C4-2B (cell line): ENCODE data around the gene LRMDA.

Experiments
- H3K27ac ChIP-seq: fragments of 450-650 bp; 2 replicates; pipeline ENCODE4 v1.5.1; 2017
- CTCF ChIP-seq: fragments of 450-650 bp; conservative IDR thresholded peaks from 2 replicates; pipeline ENCODE4 v1.5.1; 2017; ENCODE audit warnings: mild to moderate bottlenecking
- ZFX ChIP-seq: fragments of 450-650 bp; IDR thresholded peaks from 2 replicates; pipeline ENCODE4 v1.6.1; 2017

Gene LRMDA

GRCh38 chr10:75932921-75933320, 501.5 kb downstream of the LRMDA start:
- TF ChIP-seq ZFX (no peak), CTCF (no peak)
- H3K27ac ChIP-seq = no peak overlapping the region

- H3K27ac ChIP-seq = no peak overlapping the region
- TF ChIP-seq CTCF (no peak), ZFX (no peak)
These were observed 503.8 kb downstream of the LRMDA start for GRCh38 chr10:75935240-75935639.

- TF ChIP-seq ZFX = no peak
- no peak for TF ChIP-seq CTCF
- H3K27ac ChIP-seq = no peak overlapping the region
These were observed 504.4 kb downstream of the LRMDA start for GRCh38 chr10:75935650-75936400.

GRCh38 chr10:75936841-75937240, 505.4 kb downstream of the LRMDA start:
- no peak overlapping the region for H3K27ac ChIP-seq
- TF ChIP-seq ZFX (no peak), CTCF (no peak)

GRCh38 chr10:75937823-75938222, 506.4 kb downstream of the LRMDA start:
- TF ChIP-seq CTCF (no peak), ZFX (no peak)
- H3K27ac ChIP-seq = no peak overlapping the region

- TF ChIP-seq ZFX = no peak
- TF ChIP-seq CTCF = no peak
- H3K27ac ChIP-seq = no peak overlapping the region
These were observed 507.1 kb downstream of the LRMDA start for GRCh38 chr10:75938380-75939122.

- TF ChIP-seq CTCF (no peak), ZFX (no peak)
- H3K27ac ChIP-seq = no peak overlapping the region
These were observed 508.1 kb downstream of the LRMDA start for GRCh38 chr10:75939541-75939940.
